ENCODE data around the gene CEACAM18.

DNA sequence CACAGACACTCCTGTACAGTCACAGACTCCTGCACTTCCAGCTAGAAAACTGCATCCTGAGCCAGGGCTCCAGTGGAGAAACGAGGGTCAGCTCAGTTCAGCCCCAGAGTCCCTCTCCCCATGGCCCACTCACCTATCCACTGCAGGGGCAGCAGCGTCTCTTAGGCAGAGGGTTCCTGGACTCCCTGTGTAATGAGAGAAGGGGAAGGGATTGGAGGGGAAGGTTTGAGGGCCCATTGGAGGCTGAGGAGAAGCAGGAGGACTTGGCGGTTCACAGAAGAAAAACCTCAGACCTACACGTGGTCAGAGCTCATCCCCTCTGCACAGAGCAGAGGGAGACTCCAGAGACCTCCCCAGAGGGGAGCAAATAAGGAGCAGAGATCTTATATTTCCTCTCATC, 9.2 kb upstream of the CEACAM18 start:
- TF ChIP-seq YY1 (IDR thresholded peaks at IDR 0.05; ENCODE audit: insufficient read depth, insufficient read length) (no peak), ZNF274 (IDR thresholded peaks at IDR 0.05; ENCODE audit: low read depth, low read length) (no peak), SUZ12 (IDR thresholded peaks at IDR 0.05; ENCODE audit: extremely low read depth, insufficient read depth, insufficient read length) (no peak)
